ENCODE measurements around the gene TNIK. TPM values are rescaled to one million over a fixed set of nuclear protein-coding genes. Genes with fewer than 3 reads are reported as not detected.

TNIK gene
- polyA plus RNA-seq, 1 donor, result 32.3 TPM

GRCh38 chr3:171088964-171089754 is 371.0 kb downstream of the TNIK start:
- Histone ChIP-seq H3K36me3 (ENCODE audit: control insufficient read depth, insufficient read depth, low read length) (peaks cover 11% of the 10 kb centered on the region), H3K4me1 (ENCODE audit: control insufficient read depth, insufficient read depth, low read length) (peaks cover 17% of the 10 kb centered on the region), H3K27me3 (ENCODE audit: control insufficient read depth, insufficient read depth, low read length) (no peaks in the 10 kb centered on the region), H3K27ac (ENCODE audit: low read length) (no peak overlapping the region), H3K9me3 (ENCODE audit: control insufficient read depth, low read depth, low read length) (no peaks in the 10 kb centered on the region), H3K4me3 (ENCODE audit: low read length) (no peak overlapping the region)
- WGBS (ENCODE audit: insufficient coverage, low lambda C conversion rate), result no CpG with 5 or more reads among the region's 2 CpGs
- DNase-seq, result peak in 1 of 2 donors; percentile 7

- H3K4me3 ChIP-seq (ENCODE audit: low read length), result no peak overlapping the region
- no peak overlapping the region for H3K27ac ChIP-seq (ENCODE audit: low read length)
- 100% methylated on average over 2 of the region's 4 CpGs for WGBS (ENCODE audit: insufficient coverage, low lambda C conversion rate)
- H3K9me3 ChIP-seq (ENCODE audit: control insufficient read depth, low read depth, low read length), result no peaks in the 10 kb centered on the region
- H3K27me3 ChIP-seq (ENCODE audit: control insufficient read depth, insufficient read depth, low read length), result no peaks in the 10 kb centered on the region
- H3K4me1 ChIP-seq (ENCODE audit: control insufficient read depth, insufficient read depth, low read length), result peaks cover 17% of the 10 kb centered on the region
- peaks cover 14% of the 10 kb centered on the region for H3K36me3 ChIP-seq (ENCODE audit: control insufficient read depth, insufficient read depth, low read length)
- DNase-seq, result no peak
These were observed 371.7 kb downstream of the TNIK start for GRCh38 chr3:171088496-171088895.

- no peaks in the 10 kb centered on the region for H3K9me3 ChIP-seq (ENCODE audit: control insufficient read depth, low read depth, low read length)
- no peaks in the 10 kb centered on the region for H3K27me3 ChIP-seq (ENCODE audit: control insufficient read depth, insufficient read depth, low read length)
- H3K4me1 ChIP-seq (ENCODE audit: control insufficient read depth, insufficient read depth, low read length), result peaks cover 8% of the 10 kb centered on the region
- no CpG with 5 or more reads among the region's 1 CpG for WGBS (ENCODE audit: insufficient coverage, low lambda C conversion rate)
- no peak overlapping the region for H3K4me3 ChIP-seq (ENCODE audit: low read length)
- peaks cover 24% of the 10 kb centered on the region for H3K36me3 ChIP-seq (ENCODE audit: control insufficient read depth, insufficient read depth, low read length)
- DNase-seq, result no peak
- no peak overlapping the region for H3K27ac ChIP-seq (ENCODE audit: low read length)
These were observed 373.3 kb downstream of the TNIK start for GRCh38 chr3:171086914-171087313.

GRCh38 chr3:171077261-171077660 is 382.9 kb downstream of the TNIK start:
- H3K27ac ChIP-seq (ENCODE audit: low read length), result no peak overlapping the region
- no peak for DNase-seq
- H3K9me3 ChIP-seq (ENCODE audit: control insufficient read depth, low read depth, low read length), result no peaks in the 10 kb centered on the region
- H3K27me3 ChIP-seq (ENCODE audit: control insufficient read depth, insufficient read depth, low read length), result no peaks in the 10 kb centered on the region
- H3K4me3 ChIP-seq (ENCODE audit: low read length), result no peak overlapping the region
- WGBS (ENCODE audit: insufficient coverage, low lambda C conversion rate), result no CpG with 5 or more reads among the region's 2 CpGs
- H3K4me1 ChIP-seq (ENCODE audit: control insufficient read depth, insufficient read depth, low read length), result no peaks in the 10 kb centered on the region
- H3K36me3 ChIP-seq (ENCODE audit: control insufficient read depth, insufficient read depth, low read length), result peaks cover 19% of the 10 kb centered on the region

- Histone ChIP-seq H3K9me3 (ENCODE audit: control insufficient read depth, low read depth, low read length) (no peaks in the 10 kb centered on the region), H3K4me3 (ENCODE audit: low read length) (no peak overlapping the region), H3K27ac (ENCODE audit: low read length) (no peak overlapping the region), H3K36me3 (ENCODE audit: control insufficient read depth, insufficient read depth, low read length) (peaks cover 12% of the 10 kb centered on the region), H3K4me1 (ENCODE audit: control insufficient read depth, insufficient read depth, low read length) (no peaks in the 10 kb centered on the region), H3K27me3 (ENCODE audit: control insufficient read depth, insufficient read depth, low read length) (no peaks in the 10 kb centered on the region)
- DNase-seq, result no peak
These were observed 387.8 kb downstream of the TNIK start for GRCh38 chr3:171072432-171072831.

GRCh38 chr3:171068658-171069057 is 391.5 kb downstream of the TNIK start:
- H3K27me3 ChIP-seq (ENCODE audit: control insufficient read depth, insufficient read depth, low read length), result no peaks in the 10 kb centered on the region
- H3K27ac ChIP-seq (ENCODE audit: low read length), result no peak overlapping the region
- WGBS (ENCODE audit: insufficient coverage, low lambda C conversion rate), result no CpG with 5 or more reads among the region's 3 CpGs
- H3K36me3 ChIP-seq (ENCODE audit: control insufficient read depth, insufficient read depth, low read length), result peaks cover 13% of the 10 kb centered on the region
- no peaks in the 10 kb centered on the region for H3K4me1 ChIP-seq (ENCODE audit: control insufficient read depth, insufficient read depth, low read length)
- no peaks in the 10 kb centered on the region for H3K9me3 ChIP-seq (ENCODE audit: control insufficient read depth, low read depth, low read length)
- no peak for DNase-seq
- no peak overlapping the region for H3K4me3 ChIP-seq (ENCODE audit: low read length)

- no peak overlapping the region for H3K4me3 ChIP-seq (ENCODE audit: low read length)
- H3K27ac ChIP-seq (ENCODE audit: low read length), result no peak overlapping the region
- H3K4me1 ChIP-seq (ENCODE audit: control insufficient read depth, insufficient read depth, low read length), result peaks cover 4% of the 10 kb centered on the region
- H3K36me3 ChIP-seq (ENCODE audit: control insufficient read depth, insufficient read depth, low read length), result peaks cover 13% of the 10 kb centered on the region
- no peaks in the 10 kb centered on the region for H3K27me3 ChIP-seq (ENCODE audit: control insufficient read depth, insufficient read depth, low read length)
- WGBS (ENCODE audit: insufficient coverage, low lambda C conversion rate), result 88% methylated on average over 1 of the region's 6 CpGs
- H3K9me3 ChIP-seq (ENCODE audit: control insufficient read depth, low read depth, low read length), result no peaks in the 10 kb centered on the region
- no peak for DNase-seq
These were observed 394.0 kb downstream of the TNIK start for GRCh38 chr3:171066206-171066605.

- WGBS (ENCODE audit: insufficient coverage, low lambda C conversion rate), result 100% methylated on average over 1 of the region's 1 CpG
- no peak for DNase-seq
- H3K9me3 ChIP-seq (ENCODE audit: control insufficient read depth, low read depth, low read length), result no peaks in the 10 kb centered on the region
- H3K4me1 ChIP-seq (ENCODE audit: control insufficient read depth, insufficient read depth, low read length), result peaks cover 4% of the 10 kb centered on the region
- H3K36me3 ChIP-seq (ENCODE audit: control insufficient read depth, insufficient read depth, low read length), result peaks cover 13% of the 10 kb centered on the region
- no peak overlapping the region for H3K4me3 ChIP-seq (ENCODE audit: low read length)
- H3K27me3 ChIP-seq (ENCODE audit: control insufficient read depth, insufficient read depth, low read length), result no peaks in the 10 kb centered on the region
- H3K27ac ChIP-seq (ENCODE audit: low read length), result no peak overlapping the region
These were observed 394.5 kb downstream of the TNIK start for GRCh38 chr3:171065732-171066131.

GRCh38 chr3:171064461-171064860 is 395.7 kb downstream of the TNIK start:
- Histone ChIP-seq H3K9me3 (ENCODE audit: control insufficient read depth, low read depth, low read length) (no peaks in the 10 kb centered on the region), H3K27me3 (ENCODE audit: control insufficient read depth, insufficient read depth, low read length) (no peaks in the 10 kb centered on the region), H3K4me1 (ENCODE audit: control insufficient read depth, insufficient read depth, low read length) (peaks cover 4% of the 10 kb centered on the region), H3K27ac (ENCODE audit: low read length) (no peak overlapping the region), H3K4me3 (ENCODE audit: low read length) (no peak overlapping the region), H3K36me3 (ENCODE audit: control insufficient read depth, insufficient read depth, low read length) (peaks cover 7% of the 10 kb centered on the region)
- DNase-seq, result no peak
- WGBS (ENCODE audit: insufficient coverage, low lambda C conversion rate), result no CpG with 5 or more reads among the region's 2 CpGs

GRCh38 chr3:171061749-171062148 is 398.5 kb downstream of the TNIK start:
- WGBS (ENCODE audit: insufficient coverage, low lambda C conversion rate), result 100% methylated on average over 1 of the region's 1 CpG
- DNase-seq, result no peak
- H3K9me3 ChIP-seq (ENCODE audit: control insufficient read depth, low read depth, low read length), result no peaks in the 10 kb centered on the region

GRCh38 chr3:171059978-171060377 is 400.2 kb downstream of the TNIK start:
- Histone ChIP-seq H3K36me3 (ENCODE audit: control insufficient read depth, insufficient read depth, low read length) (peaks cover 2% of the 10 kb centered on the region), H3K4me3 (ENCODE audit: low read length) (no peak overlapping the region), H3K27me3 (ENCODE audit: control insufficient read depth, insufficient read depth, low read length) (no peaks in the 10 kb centered on the region), H3K4me1 (ENCODE audit: control insufficient read depth, insufficient read depth, low read length) (peaks cover 8% of the 10 kb centered on the region), H3K27ac (ENCODE audit: low read length) (no peak overlapping the region), H3K9me3 (ENCODE audit: control insufficient read depth, low read depth, low read length) (no peaks in the 10 kb centered on the region)
- no peak for DNase-seq
- 60% methylated on average over 1 of the region's 3 CpGs for WGBS (ENCODE audit: insufficient coverage, low lambda C conversion rate)

More at GRCh38 chr3:171061749-171062148, 398.5 kb downstream of the TNIK start:
- no peak overlapping the region for H3K27ac ChIP-seq (ENCODE audit: low read length)
- H3K27me3 ChIP-seq (ENCODE audit: control insufficient read depth, insufficient read depth, low read length), result no peaks in the 10 kb centered on the region
- H3K36me3 ChIP-seq (ENCODE audit: control insufficient read depth, insufficient read depth, low read length), result peaks cover 7% of the 10 kb centered on the region
- peaks cover 8% of the 10 kb centered on the region for H3K4me1 ChIP-seq (ENCODE audit: control insufficient read depth, insufficient read depth, low read length)
- no peak overlapping the region for H3K4me3 ChIP-seq (ENCODE audit: low read length)

All from large intestine (tissue), 3 donors.